Measurements from ENCODE around the gene INTS7.
"Not testable (repeated sequence)": the region's sequence is repeated elsewhere in the genome, so short reads cannot be mapped to it uniquely, and the experiment has no call there.

INTS7 gene

DNA sequence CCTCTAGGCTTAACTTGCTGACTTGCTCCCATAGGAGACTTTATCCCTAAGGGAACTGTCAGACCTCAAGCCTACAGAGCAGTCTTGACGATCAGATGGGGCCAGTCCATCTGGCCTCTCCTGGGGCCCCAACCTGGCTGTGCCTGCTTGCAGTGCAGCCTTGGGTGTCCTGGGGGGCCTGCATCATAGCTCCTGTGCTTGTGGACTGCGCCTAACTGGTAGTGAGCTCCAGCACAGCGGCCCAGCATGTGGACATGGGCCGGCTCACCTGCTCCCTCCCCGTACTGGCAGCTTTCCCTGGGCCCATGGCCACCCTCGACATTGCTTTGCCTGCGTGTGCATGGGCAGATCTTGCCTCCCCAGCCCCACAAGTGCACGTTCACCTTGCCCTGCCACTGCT lies 76.1 kb downstream of the INTS7 start:
- H3K9me3 ChIP-seq (ENCODE audit: insufficient read depth, low read depth, low read length): no peaks in the 10 kb centered on the region
- H3K4me2 ChIP-seq (ENCODE audit: low read depth, low read length, poor library complexity, severe bottlenecking): no peak overlapping the region
- no peaks in the 10 kb centered on the region for H3F3A ChIP-seq (ENCODE audit: low read depth)
- H3K79me2 ChIP-seq (ENCODE audit: insufficient read depth, low read length): peaks cover 8% of the 10 kb centered on the region; the same call in 1 of the 2 replicates
- no peaks in the 10 kb centered on the region; the same call in 1 of the 2 replicates for H3K9me2 ChIP-seq (replicated peaks; ENCODE audit: low read depth, low read length)
- no peak overlapping the region for H2AFZ ChIP-seq (ENCODE audit: low read length)
- H3K4me3 ChIP-seq (ENCODE audit: low read length, poor library complexity, severe bottlenecking): no peak overlapping the region
- H3K36me3 ChIP-seq (ENCODE audit: insufficient read depth, low read length): peaks cover 39% of the 10 kb centered on the region; the same call in 1 of the 2 replicates
- no peaks in the 10 kb centered on the region for H4K20me1 ChIP-seq (ENCODE audit: insufficient read depth, low read length, poor library complexity, severe bottlenecking)
- H3K27me3 ChIP-seq (ENCODE audit: insufficient read depth, low read length, poor library complexity, severe bottlenecking): no peaks in the 10 kb centered on the region
- TF ChIP-seq, protein P1, sequence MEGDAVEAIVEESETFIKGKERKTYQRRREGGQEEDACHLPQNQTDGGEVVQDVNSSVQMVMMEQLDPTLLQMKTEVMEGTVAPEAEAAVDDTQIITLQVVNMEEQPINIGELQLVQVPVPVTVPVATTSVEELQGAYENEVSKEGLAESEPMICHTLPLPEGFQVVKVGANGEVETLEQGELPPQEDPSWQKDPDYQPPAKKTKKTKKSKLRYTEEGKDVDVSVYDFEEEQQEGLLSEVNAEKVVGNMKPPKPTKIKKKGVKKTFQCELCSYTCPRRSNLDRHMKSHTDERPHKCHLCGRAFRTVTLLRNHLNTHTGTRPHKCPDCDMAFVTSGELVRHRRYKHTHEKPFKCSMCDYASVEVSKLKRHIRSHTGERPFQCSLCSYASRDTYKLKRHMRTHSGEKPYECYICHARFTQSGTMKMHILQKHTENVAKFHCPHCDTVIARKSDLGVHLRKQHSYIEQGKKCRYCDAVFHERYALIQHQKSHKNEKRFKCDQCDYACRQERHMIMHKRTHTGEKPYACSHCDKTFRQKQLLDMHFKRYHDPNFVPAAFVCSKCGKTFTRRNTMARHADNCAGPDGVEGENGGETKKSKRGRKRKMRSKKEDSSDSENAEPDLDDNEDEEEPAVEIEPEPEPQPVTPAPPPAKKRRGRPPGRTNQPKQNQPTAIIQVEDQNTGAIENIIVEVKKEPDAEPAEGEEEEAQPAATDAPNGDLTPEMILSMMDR (conservative IDR thresholded peaks at IDR 0.05; ENCODE audit: low read length): no peak
- TF ChIP-seq EZH2phosphoT487 (IDR thresholded peaks at IDR 0.05; ENCODE audit: borderline replicate concordance): no peak
- H3K9ac ChIP-seq (ENCODE audit: low read depth, low read length, poor library complexity, severe bottlenecking): no peak overlapping the region
- H3K4me1 ChIP-seq (ENCODE audit: insufficient read depth, low read length, poor library complexity, severe bottlenecking): no peaks in the 10 kb centered on the region

DNA sequence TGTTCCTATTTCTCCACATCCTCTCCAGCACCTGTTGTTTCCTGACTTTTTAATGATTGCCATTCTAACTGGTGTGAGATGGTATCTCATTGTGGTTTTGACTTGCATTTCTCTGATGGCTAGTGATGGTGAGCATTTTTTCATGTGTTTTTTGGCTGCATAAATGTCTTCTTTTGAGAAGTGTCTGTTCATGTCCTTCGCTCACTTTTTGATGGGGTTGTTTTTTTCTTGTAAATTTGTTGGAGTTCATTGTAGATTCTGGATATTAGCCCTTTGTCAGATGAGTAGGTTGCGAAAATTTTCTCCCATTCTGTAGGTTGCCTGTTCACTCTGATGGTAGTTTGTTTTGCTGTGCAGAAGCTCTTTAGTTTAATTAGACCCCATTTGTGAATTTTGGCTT lies 81.3 kb downstream of the INTS7 start:
- not testable (repeated sequence) for H3K4me3 ChIP-seq (ENCODE audit: low read length, poor library complexity, severe bottlenecking); H4K20me1 ChIP-seq (ENCODE audit: insufficient read depth, low read length, poor library complexity, severe bottlenecking); H2AFZ ChIP-seq (ENCODE audit: low read length); H3K9ac ChIP-seq (ENCODE audit: low read depth, low read length, poor library complexity, severe bottlenecking); H3K9me2 ChIP-seq (replicated peaks; ENCODE audit: low read depth, low read length); H3K27me3 ChIP-seq (ENCODE audit: insufficient read depth, low read length, poor library complexity, severe bottlenecking); H3K4me2 ChIP-seq (ENCODE audit: low read depth, low read length, poor library complexity, severe bottlenecking); H3F3A ChIP-seq (ENCODE audit: low read depth); H3K9me3 ChIP-seq (ENCODE audit: insufficient read depth, low read depth, low read length); H3K79me2 ChIP-seq (ENCODE audit: insufficient read depth, low read length)
- Histone ChIP-seq H3K36me3 (ENCODE audit: insufficient read depth, low read length) (peaks cover 17% of the 10 kb centered on the region; the same call in 1 of the 2 replicates), H3K4me1 (ENCODE audit: insufficient read depth, low read length, poor library complexity, severe bottlenecking) (peaks cover 12% of the 10 kb centered on the region)

DNA sequence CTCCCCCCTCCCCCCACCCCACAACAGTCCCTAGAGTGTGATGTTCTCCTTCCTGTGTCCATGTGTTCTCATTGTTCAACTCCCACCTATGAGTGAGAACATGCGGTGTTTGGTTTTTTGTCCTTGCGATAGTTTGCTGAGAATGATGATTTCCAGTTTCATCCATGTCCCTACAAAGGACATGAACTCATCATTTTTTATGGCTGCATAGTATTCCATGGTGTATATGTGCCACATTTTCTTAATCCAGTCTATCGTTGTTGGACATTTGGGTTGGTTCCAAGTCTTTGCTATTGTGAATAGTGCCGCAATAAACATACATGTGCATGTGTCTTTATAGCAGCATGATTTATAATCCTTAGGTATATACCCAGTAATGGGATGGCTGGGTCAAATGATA lies 81.8 kb downstream of the INTS7 start:
- H3K4me2 ChIP-seq (ENCODE audit: low read depth, low read length, poor library complexity, severe bottlenecking); H3K4me3 ChIP-seq (ENCODE audit: low read length, poor library complexity, severe bottlenecking); H3F3A ChIP-seq (ENCODE audit: low read depth); H3K79me2 ChIP-seq (ENCODE audit: insufficient read depth, low read length); H4K20me1 ChIP-seq (ENCODE audit: insufficient read depth, low read length, poor library complexity, severe bottlenecking); H3K9me3 ChIP-seq (ENCODE audit: insufficient read depth, low read depth, low read length); H3K27me3 ChIP-seq (ENCODE audit: insufficient read depth, low read length, poor library complexity, severe bottlenecking); H2AFZ ChIP-seq (ENCODE audit: low read length); H3K9me2 ChIP-seq (replicated peaks; ENCODE audit: low read depth, low read length); H3K9ac ChIP-seq (ENCODE audit: low read depth, low read length, poor library complexity, severe bottlenecking): not testable (repeated sequence)
- Histone ChIP-seq H3K4me1 (ENCODE audit: insufficient read depth, low read length, poor library complexity, severe bottlenecking) (peaks cover 12% of the 10 kb centered on the region), H3K36me3 (ENCODE audit: insufficient read depth, low read length) (peaks cover 13% of the 10 kb centered on the region; the same call in 1 of the 2 replicates)

DNA sequence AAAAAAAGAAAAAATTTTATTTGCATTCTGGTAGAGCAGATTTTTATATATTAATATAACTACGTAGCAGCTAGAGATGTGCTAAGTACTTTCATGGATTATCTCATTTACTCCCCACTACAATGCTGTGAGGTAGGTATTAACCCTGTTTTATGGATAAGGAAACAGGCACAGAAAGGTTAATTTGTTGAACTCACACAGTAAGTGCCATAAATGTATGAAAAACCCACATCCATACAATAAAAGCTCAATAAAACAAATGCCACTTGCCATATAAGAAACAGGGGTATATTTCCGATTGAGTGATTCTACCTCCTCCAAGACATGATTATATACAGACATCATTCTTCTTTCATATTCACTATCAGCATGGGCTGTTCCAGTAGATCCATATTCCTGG lies 83.1 kb downstream of the INTS7 start:
- TF ChIP-seq, protein P1 (conservative IDR thresholded peaks at IDR 0.05; ENCODE audit: low read length): no peak
- TF ChIP-seq EZH2phosphoT487 (IDR thresholded peaks at IDR 0.05; ENCODE audit: borderline replicate concordance): no peak
- Histone ChIP-seq H3K79me2 (ENCODE audit: insufficient read depth, low read length) (no peaks in the 10 kb centered on the region), H3K4me3 (ENCODE audit: low read length, poor library complexity, severe bottlenecking) (no peak overlapping the region), H3K4me1 (ENCODE audit: insufficient read depth, low read length, poor library complexity, severe bottlenecking) (peaks cover 12% of the 10 kb centered on the region), H2AFZ (ENCODE audit: low read length) (no peak overlapping the region), H3F3A (ENCODE audit: low read depth) (no peaks in the 10 kb centered on the region), H3K9ac (ENCODE audit: low read depth, low read length, poor library complexity, severe bottlenecking) (no peak overlapping the region), H3K9me3 (ENCODE audit: insufficient read depth, low read depth, low read length) (no peaks in the 10 kb centered on the region), H3K27me3 (ENCODE audit: insufficient read depth, low read length, poor library complexity, severe bottlenecking) (no peaks in the 10 kb centered on the region), H4K20me1 (ENCODE audit: insufficient read depth, low read length, poor library complexity, severe bottlenecking) (no peaks in the 10 kb centered on the region), H3K36me3 (ENCODE audit: insufficient read depth, low read length) (peaks cover 9% of the 10 kb centered on the region; the same call in 1 of the 2 replicates), H3K4me2 (ENCODE audit: low read depth, low read length, poor library complexity, severe bottlenecking) (no peak overlapping the region), H3K9me2 (replicated peaks; ENCODE audit: low read depth, low read length) (no peaks in the 10 kb centered on the region)
